GM23338 (cell line): Measurements from ENCODE around the gene TNFRSF19. TPM values are rescaled to one million over a fixed set of nuclear protein-coding genes. Genes with fewer than 3 reads are reported as not detected.

ENCODE experiments used
- ATAC-seq: fragments of 200-7000 bp; cut with Tn5 transposase; 3 replicates; pipeline ENCODE4 v1.9.1; 2020
- DNase-seq: peaks from one replicate; pipeline ENCODE4 v3.0.0-alpha.2; 2015; ENCODE audit warnings: low spot score
- H2AFZ ChIP-seq: fragments of 200-600 bp; sonication (generic); 2 replicates; pipeline ENCODE4 v1.8.0; 2016; ENCODE audit warnings: antibody characterized with exemption, mild to moderate bottlenecking, moderate library complexity
- H3F3A ChIP-seq: fragments of 200-600 bp; sonication (generic); replicated peaks from 2 replicates; pipeline ENCODE4 v1.8.0; 2017; ENCODE audit warnings: antibody characterized with exemption, mixed run types, low read depth
- H3K27ac ChIP-seq: fragments of 200-600 bp; sonication (generic); 2 replicates; pipeline ENCODE4 v1.6.1; 2016; ENCODE audit warnings: low read depth
- H3K27me3 ChIP-seq: fragments of 200-600 bp; sonication (generic); 2 replicates; pipeline ENCODE4 v1.8.0; 2016; ENCODE audit warnings: mild to moderate bottlenecking, mixed run types, moderate library complexity; ENCODE audit not compliant: insufficient read depth
- H3K36me3 ChIP-seq: fragments of 200-600 bp; sonication (generic); 2 replicates; pipeline ENCODE4 v1.8.0; 2016; ENCODE audit warnings: mild to moderate bottlenecking; ENCODE audit not compliant: insufficient read depth
- H3K4me1 ChIP-seq: fragments of 200-600 bp; sonication (generic); 2 replicates; pipeline ENCODE4 v1.8.0; 2016; ENCODE audit warnings: mild to moderate bottlenecking, moderate library complexity; ENCODE audit not compliant: insufficient read depth
- H3K4me2 ChIP-seq: fragments of 200-600 bp; sonication (generic); 2 replicates; pipeline ENCODE4 v1.7.1; 2017; ENCODE audit warnings: mixed run types
- H3K4me3 ChIP-seq: fragments of 200-600 bp; sonication (generic); 2 replicates; pipeline ENCODE4 v1.6.1; 2016; ENCODE audit warnings: mixed run types
- H3K79me2 ChIP-seq: fragments of 200-600 bp; sonication (generic); replicated peaks from 2 replicates; pipeline ENCODE4 v1.8.0; 2017; ENCODE audit warnings: mild to moderate bottlenecking; ENCODE audit not compliant: insufficient read depth
- H3K9me2 ChIP-seq: fragments of 200-600 bp; sonication (generic); 2 replicates; pipeline ENCODE4 v1.8.0; 2017; ENCODE audit not compliant: insufficient read depth
- H4K20me1 ChIP-seq: fragments of 200-600 bp; sonication (generic); replicated peaks from 2 replicates; pipeline ENCODE4 v1.8.0; 2017; ENCODE audit warnings: mild to moderate bottlenecking; ENCODE audit not compliant: insufficient read depth
- H3K27ac Mint-ChIP-seq: 2 replicates; pipeline ENCODE4 v1.8.0; 2020; ENCODE audit warnings: inconsistent platforms, mild to moderate bottlenecking, moderate library complexity, mixed read lengths
- H3K27me3 Mint-ChIP-seq: 3 replicates; pipeline ENCODE4 v1.8.0; 2022; ENCODE audit warnings: low read depth, mild to moderate bottlenecking, moderate library complexity, mixed read lengths, inconsistent platforms; ENCODE audit not compliant: insufficient read depth, poor library complexity
- H3K36me3 Mint-ChIP-seq: 3 replicates; pipeline ENCODE4 v1.8.0; 2021; ENCODE audit warnings: low read depth, mild to moderate bottlenecking, inconsistent platforms, moderate library complexity, mixed read lengths
- H3K4me1 Mint-ChIP-seq: 3 replicates; pipeline ENCODE4 v1.8.0; 2020; ENCODE audit warnings: mild to moderate bottlenecking, inconsistent platforms, mixed read lengths
- H3K4me3 Mint-ChIP-seq: 3 replicates; pipeline ENCODE4 v1.8.0; 2021; ENCODE audit warnings: moderate library complexity, mild to moderate bottlenecking, inconsistent platforms, mixed read lengths
- H3K9me3 Mint-ChIP-seq: 3 replicates; pipeline ENCODE4 v1.8.0; 2020; ENCODE audit warnings: moderate library complexity, mild to moderate bottlenecking, inconsistent platforms, mixed read lengths
- CREB1 ChIP-seq: fragments of 250-450 bp; sonication (Bioruptor Pico); IDR thresholded peaks from 2 replicates; pipeline ENCODE4 v1.5.0; 2020; ENCODE audit warnings: low read depth, mild to moderate bottlenecking, moderate library complexity
- CTCF ChIP-seq, 2 experiments: fragments of 200-600 bp in 1 of 2; sonication (generic) in 1 of 2; conservative IDR thresholded peaks; 2 replicates each; pipeline versions ENCODE4 v1.5.1 to v1.6.1; 2016 to 2017; ENCODE audit warnings: antibody characterized with exemption in 2 of 2, low read depth in 2 of 2, mild to moderate bottlenecking in 2 of 2, moderate library complexity in 1 of 2
- EZH2 ChIP-seq: fragments of 200-600 bp; sonication (generic); IDR thresholded peaks from one replicate; pipeline ENCODE4 v1.8.0; 2017; ENCODE audit warnings: antibody characterized with exemption, mild to moderate bottlenecking, low read depth; ENCODE audit not compliant: unreplicated experiment
- EZH2phosphoT487 ChIP-seq: fragments of 200-600 bp; sonication (generic); IDR thresholded peaks from one replicate; pipeline ENCODE4 v1.8.1; 2018; ENCODE audit warnings: antibody characterized with exemption; ENCODE audit not compliant: unreplicated experiment
- JUNB ChIP-seq: IDR thresholded peaks from one replicate; pipeline ENCODE4 v1.6.1; 2016; ENCODE audit warnings: antibody characterized with exemption; ENCODE audit not compliant: unreplicated experiment
- NANOG ChIP-seq: IDR thresholded peaks from 2 replicates; pipeline ENCODE4 v1.6.1; 2016; ENCODE audit warnings: antibody characterized with exemption, borderline replicate concordance
- POLR2AphosphoS5 ChIP-seq: IDR thresholded peaks from 2 replicates; pipeline ENCODE4 v1.6.1; 2016; ENCODE audit warnings: antibody characterized with exemption, low read depth
- REST ChIP-seq: IDR thresholded peaks from one replicate; pipeline ENCODE4 v1.6.1; 2018; ENCODE audit warnings: antibody characterized with exemption; ENCODE audit not compliant: unreplicated experiment
- ZNF114 ChIP-seq: fragments of 250-450 bp; sonication (Bioruptor Pico); IDR thresholded peaks from 2 replicates; pipeline ENCODE4 v1.5.0; 2020; ENCODE audit warnings: mild to moderate bottlenecking, moderate library complexity
- ZNF462 ChIP-seq: fragments of 250-450 bp; sonication (Bioruptor Pico); IDR thresholded peaks from 2 replicates; pipeline ENCODE4 v1.5.0; 2020; ENCODE audit warnings: mild to moderate bottlenecking, moderate library complexity
- polyA plus RNA-seq: library from polyadenylated mRNA; unstranded; fragments of >200 nt; fragmentation: Nextera tagmentation; extraction: Ambion mirVana; gene quantifications from 2 replicates; pipeline ENCODE4 v1.2.1, GENCODE V29; 2016
- total RNA-seq: library from RNA; depleted of rRNA; stranded (reverse); fragments of >200 nt; shearing (Covaris generic); gene quantifications from 2 replicates; pipeline ENCODE4 v1.2.3, GENCODE V29; 2014

The TNFRSF19 gene
- total and polyA plus RNA-seq, 2 experiments from 2014 or later: 0.21 to 0.35 TPM

GRCh38 chr13:23714672-23715071 lies 144.5 kb downstream of the TNFRSF19 start:
- Histone ChIP-seq H3K4me2 (no peak overlapping the region), H3K79me2 (no peaks in the 10 kb centered on the region), H2AFZ (no peak overlapping the region), H4K20me1 (no peaks in the 10 kb centered on the region), H3K36me3 (no peaks in the 10 kb centered on the region), H3K4me3 (no peak overlapping the region), H3K9me2 (no peaks in the 10 kb centered on the region), H3K27me3 (no peaks in the 10 kb centered on the region), H3K4me1 (no peaks in the 10 kb centered on the region), H3F3A (no peaks in the 10 kb centered on the region), H3K27ac (no peak overlapping the region)
- no peak overlapping the region for H3K27ac Mint-ChIP-seq
- H3K36me3 Mint-ChIP-seq: peaks cover 22% of the 10 kb centered on the region; the same call in 2 of the 3 replicates
- ATAC-seq: no peak
- H3K4me3 Mint-ChIP-seq: no peak overlapping the region
- no peaks in the 10 kb centered on the region for H3K4me1 Mint-ChIP-seq
- TF ChIP-seq REST (no peak), ZNF462 (CRISPR knock-in tag) (no peak), CREB1 (CRISPR knock-in tag) (no peak), ZNF114 (CRISPR knock-in tag) (no peak), POLR2AphosphoS5 (no peak), EZH2phosphoT487 (no peak), EZH2 (no peak), JUNB (no peak), CTCF (conservative IDR thresholded peaks at IDR 0.05; ENCODE audit: low read depth in 2 of 2) (no peak), NANOG (no peak)
- peaks cover 36% of the 10 kb centered on the region for H3K9me3 Mint-ChIP-seq
- H3K27me3 Mint-ChIP-seq: peaks cover 8% of the 10 kb centered on the region
- no peak for DNase-seq
